Adrenal gland (tissue), 12 donors: ENCODE data around the gene CCL17. TPM values are rescaled to one million over a fixed set of nuclear protein-coding genes. Genes with fewer than 3 reads are reported as not detected.
A peak's percentile ranks its signal among the peaks of the same experiment; 100 is the strongest.

Experiments
- DNase-seq, 7 donors: peaks; one replicate each; pipeline ENCODE4 v3.0.0-alpha.2; 2019 to 2020
- H3K27ac ChIP-seq, 5 donors: fragments of 200-600 bp; sonication (generic) in 4 of 5; 1 replicate in 3 of 5; 2 replicates in 2 of 5; pipeline versions ENCODE4 v1.5.1 to v1.8.0; 2016 to 2020; ENCODE audit warnings: mild to moderate bottlenecking in 1 of 5
- H3K27me3 ChIP-seq: fragments of 200-600 bp; 2 replicates; pipeline ENCODE4 v1.8.0; 2021
- H3K36me3 ChIP-seq, 2 donors: fragments of 200-600 bp; replicated peaks in 1 of 2; 1 replicate in 1 of 2; 2 replicates in 1 of 2; pipeline versions ENCODE4 v1.5.1 to v1.8.0; 2018 to 2022
- H3K4me1 ChIP-seq, 2 donors: fragments of 200-600 bp; replicated peaks in 1 of 2; 1 replicate in 1 of 2; 2 replicates in 1 of 2; pipeline versions ENCODE4 v1.5.1 to v1.8.0; 2018 to 2021
- H3K4me3 ChIP-seq, 4 donors: fragments of 200-600 bp; sonication (generic) in 3 of 4; one replicate each; pipeline ENCODE4 v1.5.1; 2016 to 2018
- H3K9me3 ChIP-seq, 3 donors: fragments of 200-600 bp; sonication (generic) in 1 of 3; replicated peaks in 1 of 3; 1 replicate in 2 of 3; 2 replicates in 1 of 3; pipeline versions ENCODE4 v1.5.1 to v1.8.0; 2016 to 2021
- CTCF ChIP-seq, 6 experiments: fragments of 450-650 bp in 4 of 6; fragments of 200-600 bp in 2 of 6; sonication (generic) in 1 of 6; IDR thresholded peaks; 1 replicate in 5 of 6; 2 replicates in 1 of 6; pipeline versions ENCODE4 v1.5.1 to v1.8.0; 2016 to 2021; ENCODE audit warnings: antibody characterized with exemption in 6 of 6, mild to moderate bottlenecking in 2 of 6, moderate library complexity in 1 of 6
- POLR2A ChIP-seq, 2 donors: fragments of 450-650 bp; IDR thresholded peaks; one replicate each; pipeline ENCODE4 v1.6.1; 2017; ENCODE audit warnings: antibody characterized with exemption in 2 of 2, mild to moderate bottlenecking in 2 of 2, moderate library complexity in 1 of 2
- WGBS, 4 donors: extraction: QIAGEN DNeasy Blood & Tissue Kit in 2 of 4; methylation state at CpG; one replicate each; pipeline versions ENCODE4 v1.1.5 to v1.1.7; 2013 to 2017; 5-methylcytosine and 5-hydroxymethylcytosine counted together
- intact Hi-C, 2 donors: fragments of 100-400 bp; cut with DNase I; formaldehyde crosslinking; loops; one replicate each; pipeline versions ENCODE4 v1.14.1 to v1.15.0; 2022 to 2023
- polyA plus RNA-seq, 3 donors: library from polyadenylated mRNA; stranded (reverse); fragments of 200-250 nt in 2 of 3; fragments of 350-450 nt in 1 of 3; fragmentation: Illumina TruSeq in 1 of 3; extraction: RNeasy Lipid Tissue Mini Kit (QIAGEN cat#74804) in 1 of 3; gene quantifications; one replicate each; pipeline ENCODE4 v1.2.3, GENCODE V29; 2013 to 2014
- total RNA-seq, 9 donors: library from RNA; depleted of rRNA in 4 of 9; stranded (reverse); fragments of >200 nt in 4 of 9; fragments of 120-200 nt in 1 of 9; fragmentation: NEBNext Ultra II Directional in 1 of 9; extraction: Animal tissue kit (Norgen Biotek cat#: 25700) in 1 of 9; gene quantifications; one replicate each; pipeline versions ENCODE4 v1.1.0 to v1.2.4, GENCODE V29; 2013 to 2023
- donor health status: healthy with polysubstance abuse.
- donor health status: Bipolar disorder and iron deficiency.
- donor health status: DM: yes; HTN: yes; CAD: no.
- donor health status: DM: no; HTN: no; CAD: no.
- donor health status: DM: no; HTN: no; CAD: no.
- donor health status: DM: yes; HTN: yes; CAD: no.

Gene CCL17
- total and polyA plus RNA-seq, 12 donors, result not detected

- 92 to 99% (median 97%) methylated on average over 2 of the region's 2 CpGs for whole genome bisulfite sequencing, 4 donors
- H3K4me3 ChIP-seq, result no peak overlapping the region
- DNase-seq, result no peak
- intact Hi-C loops, result no loop called here
- H3K36me3 ChIP-seq, result no peaks in the 10 kb centered on the region
- no peaks in the 10 kb centered on the region for H3K9me3 ChIP-seq
- no peak for TF ChIP-seq POLR2A (IDR thresholded peaks at IDR 0.05)
- no peak for TF ChIP-seq CTCF (IDR thresholded peaks at IDR 0.05)
- H3K4me1 ChIP-seq, result peaks cover 9 to 30% of the 10 kb centered on the region in 2 donors
- H3K27ac ChIP-seq, result no peak overlapping the region
- no peaks in the 10 kb centered on the region for H3K27me3 ChIP-seq
Observed at GRCh38 chr16:57445510-57445909, 40.9 kb downstream of the CCL17 start.

GRCh38 chr16:57446531-57447185 lies 42.1 kb downstream of the CCL17 start:
- peaks cover 0 to 6% of the 10 kb centered on the region in 2 donors for H3K36me3 ChIP-seq
- no peaks in the 10 kb centered on the region for H3K27me3 ChIP-seq
- TF ChIP-seq CTCF (IDR thresholded peaks at IDR 0.05) (no peak), POLR2A (IDR thresholded peaks at IDR 0.05) (no peak)
- 2 to 3% (median 2%) methylated on average over 8 to 28 of the region's 28 CpGs for WGBS, 4 donors
- peaks cover 9 to 30% of the 10 kb centered on the region in 2 donors for H3K4me1 ChIP-seq
- peak overlapping the region; percentile 79 to 96 (median 85) for H3K27ac ChIP-seq
- H3K4me3 ChIP-seq, result peak overlapping the region; percentile 48 to 100 (median 90)
- DNase-seq, result peak; percentile 43 to 82 (median 61)
- intact Hi-C loops, result no loop called here
- H3K9me3 ChIP-seq, result no peaks in the 10 kb centered on the region

GRCh38 chr16:57447186-57447962 lies 42.8 kb downstream of the CCL17 start, which contains the start of the genes CIAPIN1 and COQ9:
Gene CIAPIN1 (minus strand): TSS chr16:57447385. CDS start chr16:57440928, 6,457 bp downstream.
Gene COQ9 (plus strand): TSS chr16:57447479. CDS start chr16:57447506, 27 bp downstream.
- Histone ChIP-seq H3K36me3 (peaks cover 0 to 13% of the 10 kb centered on the region in 2 donors), H3K27me3 (no peaks in the 10 kb centered on the region), H3K4me1 (peaks cover 9 to 30% of the 10 kb centered on the region in 2 donors), H3K4me3 (peak within 1 kb of the TSS; percentile 48 to 100 (median 90)), H3K27ac (peak within 1 kb of the TSS; percentile 79 to 96 (median 85)), H3K9me3 (no peaks in the 10 kb centered on the region)
- intact Hi-C loops, result no loop called here
- 0 to 1% (median 0%) methylated on average over 28 to 68 of the region's 68 CpGs for WGBS, 4 donors
- TF ChIP-seq CTCF (IDR thresholded peaks at IDR 0.05) (no peak), POLR2A (IDR thresholded peaks at IDR 0.05) (peak; percentile 78 to 89)
- peak; percentile 93 to 97 (median 95) for DNase-seq

GRCh38 chr16:57452021-57452420 lies 47.5 kb downstream of the CCL17 start:
- intact Hi-C loops, result no loop called here
- 89 to 95% (median 93%) methylated on average over 8 to 10 of the region's 10 CpGs for WGBS, 4 donors
- Histone ChIP-seq H3K4me3 (no peak overlapping the region), H3K36me3 (peaks cover 0 to 60% of the 10 kb centered on the region in 2 donors), H3K4me1 (peaks cover 9 to 21% of the 10 kb centered on the region in 2 donors), H3K27me3 (no peaks in the 10 kb centered on the region), H3K9me3 (no peaks in the 10 kb centered on the region), H3K27ac (no peak overlapping the region)
- no peak for TF ChIP-seq POLR2A (IDR thresholded peaks at IDR 0.05)
- TF ChIP-seq CTCF (IDR thresholded peaks at IDR 0.05), result no peak
- DNase-seq, result no peak
